Thoracic aorta (tissue), 2 donors: ENCODE results near the gene OR52L1. TPM values are rescaled to one million over a fixed set of nuclear protein-coding genes. Genes with fewer than 3 reads are reported as not detected.

Experiments
- ATAC-seq: fragments of 150-250 bp; one replicate; pipeline ENCODE4 v1.8.0; 2017; ENCODE audit warnings: low read depth; ENCODE audit not compliant: insufficient number of reproducible peaks, low FRiP score
- DNase-seq: peaks from one replicate; pipeline ENCODE4 v3.0.0-alpha.2; 2020; ENCODE audit warnings: low spot score
- H3K27ac ChIP-seq, 2 donors: fragments of 200-600 bp; sonication (generic); 1 replicate in 1 of 2; 2 replicates in 1 of 2; pipeline ENCODE4 v1.5.1; 2016; ENCODE audit warnings: mild to moderate bottlenecking in 2 of 2, moderate library complexity in 2 of 2
- H3K27me3 ChIP-seq: fragments of 200-600 bp; sonication (generic); replicated peaks from 2 replicates; pipeline ENCODE4 v1.6.0; 2016; ENCODE audit warnings: mild to moderate bottlenecking; ENCODE audit not compliant: insufficient read depth
- H3K36me3 ChIP-seq: fragments of 200-600 bp; sonication (generic); one replicate; pipeline ENCODE4 v1.5.1; 2016
- H3K4me1 ChIP-seq, 2 donors: fragments of 200-600 bp; sonication (generic); 1 replicate in 1 of 2; 2 replicates in 1 of 2; pipeline versions ENCODE4 v1.5.1 to v1.6.0; 2016; ENCODE audit warnings: low read depth in 2 of 2, mild to moderate bottlenecking in 1 of 2; ENCODE audit not compliant: control insufficient read depth in 1 of 2
- H3K4me3 ChIP-seq: fragments of 200-600 bp; sonication (generic); 2 replicates; pipeline ENCODE4 v1.5.1; 2016; ENCODE audit warnings: mild to moderate bottlenecking
- H3K9me3 ChIP-seq: fragments of 200-600 bp; sonication (generic); 2 replicates; pipeline ENCODE4 v1.5.1; 2016
- total RNA-seq, 2 donors: library from RNA; depleted of rRNA; stranded (reverse); fragments of >200 nt; gene quantifications; one replicate each; pipeline versions ENCODE4 v1.1.0 to v1.2.3, GENCODE V29; 2016
- TF ChIP-seq, protein P1 (sequence below): fragments of 200-600 bp; sonication (generic); IDR thresholded peaks from one replicate; pipeline ENCODE4 v1.5.1; 2019; ENCODE audit warnings: antibody characterized with exemption

The OR52L1 gene
- total RNA-seq, 2 donors from 2014 or later, result not detected

DNA sequence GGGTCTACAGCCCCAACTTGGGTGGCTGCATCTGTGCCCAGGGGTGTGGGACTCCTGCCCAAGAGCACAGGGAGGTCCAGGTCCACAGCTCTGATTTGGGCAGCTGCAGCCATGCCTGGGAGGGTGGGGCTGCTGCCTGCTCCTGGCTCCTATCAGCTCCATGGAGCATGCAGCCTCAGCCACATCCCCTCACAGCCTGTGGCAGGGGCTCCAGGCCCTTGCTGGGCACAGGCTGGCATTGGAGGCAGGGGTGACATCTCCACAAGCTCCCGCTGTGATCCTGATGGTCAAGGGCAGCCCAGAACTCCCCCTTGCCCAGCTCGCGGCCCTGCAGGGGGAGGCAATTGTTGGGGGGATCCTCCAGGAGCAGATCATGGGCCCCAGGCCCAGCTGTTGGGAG, 26.3 kb upstream of the OR52L1 start:
- Histone ChIP-seq H3K27ac (no peak overlapping the region), H3K27me3 (no peaks in the 10 kb centered on the region), H3K36me3 (no peaks in the 10 kb centered on the region), H3K4me3 (no peak overlapping the region), H3K4me1 (no peaks in the 10 kb centered on the region), H3K9me3 (peaks cover 4% of the 10 kb centered on the region)
- ATAC-seq (no peak), DNase-seq (no peak)
- TF ChIP-seq, protein P1, sequence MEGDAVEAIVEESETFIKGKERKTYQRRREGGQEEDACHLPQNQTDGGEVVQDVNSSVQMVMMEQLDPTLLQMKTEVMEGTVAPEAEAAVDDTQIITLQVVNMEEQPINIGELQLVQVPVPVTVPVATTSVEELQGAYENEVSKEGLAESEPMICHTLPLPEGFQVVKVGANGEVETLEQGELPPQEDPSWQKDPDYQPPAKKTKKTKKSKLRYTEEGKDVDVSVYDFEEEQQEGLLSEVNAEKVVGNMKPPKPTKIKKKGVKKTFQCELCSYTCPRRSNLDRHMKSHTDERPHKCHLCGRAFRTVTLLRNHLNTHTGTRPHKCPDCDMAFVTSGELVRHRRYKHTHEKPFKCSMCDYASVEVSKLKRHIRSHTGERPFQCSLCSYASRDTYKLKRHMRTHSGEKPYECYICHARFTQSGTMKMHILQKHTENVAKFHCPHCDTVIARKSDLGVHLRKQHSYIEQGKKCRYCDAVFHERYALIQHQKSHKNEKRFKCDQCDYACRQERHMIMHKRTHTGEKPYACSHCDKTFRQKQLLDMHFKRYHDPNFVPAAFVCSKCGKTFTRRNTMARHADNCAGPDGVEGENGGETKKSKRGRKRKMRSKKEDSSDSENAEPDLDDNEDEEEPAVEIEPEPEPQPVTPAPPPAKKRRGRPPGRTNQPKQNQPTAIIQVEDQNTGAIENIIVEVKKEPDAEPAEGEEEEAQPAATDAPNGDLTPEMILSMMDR, result no peak

DNA sequence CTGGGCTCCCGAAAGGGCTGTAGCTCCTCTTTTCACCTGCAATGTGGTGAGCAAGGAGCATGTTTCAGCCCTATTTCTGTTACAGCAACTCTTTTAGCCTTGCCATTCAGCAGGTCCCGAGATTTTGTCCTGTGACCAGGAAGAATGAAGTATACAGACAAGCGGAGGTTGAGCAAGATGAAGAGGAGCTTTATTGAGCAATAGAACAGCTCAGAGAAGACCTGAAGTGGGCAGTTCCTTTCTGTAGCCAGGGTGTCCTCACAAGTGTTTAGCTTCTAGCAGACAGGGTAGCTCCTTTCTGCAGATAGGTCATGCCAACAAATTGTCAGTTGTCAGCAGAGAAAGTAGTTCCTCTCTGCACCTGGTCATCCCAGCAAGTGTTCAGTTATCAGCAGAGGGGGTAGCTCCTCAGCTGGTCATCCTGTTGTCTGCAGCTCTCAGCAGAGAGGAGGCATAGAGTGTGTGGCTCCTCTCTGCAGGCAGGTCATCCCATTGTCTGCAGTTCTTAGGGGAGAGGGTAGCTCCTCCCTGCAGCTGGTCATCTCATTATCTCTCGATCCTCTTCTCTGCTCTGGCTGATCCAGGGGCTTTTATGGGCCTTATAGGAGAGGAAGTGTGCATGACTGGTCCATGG, 25.4 kb upstream of the OR52L1 start:
- H3K9me3 ChIP-seq, result peaks cover 4% of the 10 kb centered on the region
- no peak overlapping the region for H3K4me3 ChIP-seq
- ATAC-seq (no peak), DNase-seq (no peak)
- H3K27me3 ChIP-seq, result no peaks in the 10 kb centered on the region
- H3K27ac ChIP-seq, result no peak overlapping the region
- H3K4me1 ChIP-seq, result no peaks in the 10 kb centered on the region
- TF ChIP-seq, protein P1, result no peak
- H3K36me3 ChIP-seq, result no peaks in the 10 kb centered on the region

DNA sequence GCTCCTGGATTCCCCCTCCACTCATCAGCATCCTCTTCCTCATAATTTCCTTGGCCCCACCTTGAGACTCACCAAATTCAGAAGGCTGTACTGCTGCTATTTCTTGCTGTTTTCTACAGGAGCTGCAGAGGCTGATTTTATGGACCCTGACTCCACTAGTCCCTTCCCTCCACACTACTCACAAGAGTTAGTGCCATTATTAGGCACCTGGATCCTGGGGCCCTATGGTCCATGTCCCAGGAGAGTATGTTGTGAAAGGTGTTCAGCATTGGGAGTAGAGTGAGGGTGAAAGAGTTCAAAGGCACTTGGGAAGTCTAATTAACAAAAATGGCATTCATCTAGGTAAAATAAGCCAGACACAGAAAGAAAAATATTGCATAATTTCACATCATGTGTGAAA, 20.1 kb upstream of the OR52L1 start, which contains the start of gene OR56A4:
TSS of gene OR56A4 (minus strand) at position 101 of the 400 bp plus-strand sequence. CDS start 3,954 bp downstream, outside the sequence.
- Histone ChIP-seq H3K9me3 (no peaks in the 10 kb centered on the region), H3K4me1 (no peaks in the 10 kb centered on the region), H3K27ac (no peak within 1 kb of the TSS), H3K4me3 (no peak within 1 kb of the TSS), H3K36me3 (no peaks in the 10 kb centered on the region), H3K27me3 (no peaks in the 10 kb centered on the region)
- TF ChIP-seq, protein P1, result no peak
- no peak for DNase-seq
- no peak for ATAC-seq

DNA sequence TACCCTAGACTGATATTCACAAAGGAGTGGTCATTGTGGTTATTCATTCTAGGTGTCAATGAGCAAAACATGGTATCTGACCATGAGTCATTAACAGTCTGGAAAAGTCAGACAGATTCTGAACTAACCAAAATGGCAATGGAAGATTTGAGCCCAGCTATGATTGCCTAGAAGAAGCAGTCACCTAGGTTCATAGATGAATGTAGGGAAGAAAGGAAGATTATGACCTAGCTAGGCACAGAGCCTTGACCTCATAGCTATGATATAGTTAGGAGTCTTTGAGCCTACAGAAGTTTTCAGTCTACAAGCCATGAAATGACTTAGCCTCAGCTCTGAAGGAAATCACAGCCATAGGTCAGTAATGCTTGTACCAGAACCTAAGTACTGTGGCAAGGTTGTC, 19.6 kb upstream of the OR52L1 start:
- H3K4me3 ChIP-seq, result no peak overlapping the region
- H3K27me3 ChIP-seq, result no peaks in the 10 kb centered on the region
- TF ChIP-seq, protein P1, result no peak
- no peaks in the 10 kb centered on the region for H3K9me3 ChIP-seq
- H3K27ac ChIP-seq, result no peak overlapping the region
- no peaks in the 10 kb centered on the region for H3K4me1 ChIP-seq
- no peak for ATAC-seq
- DNase-seq, result no peak
- H3K36me3 ChIP-seq, result no peaks in the 10 kb centered on the region

DNA sequence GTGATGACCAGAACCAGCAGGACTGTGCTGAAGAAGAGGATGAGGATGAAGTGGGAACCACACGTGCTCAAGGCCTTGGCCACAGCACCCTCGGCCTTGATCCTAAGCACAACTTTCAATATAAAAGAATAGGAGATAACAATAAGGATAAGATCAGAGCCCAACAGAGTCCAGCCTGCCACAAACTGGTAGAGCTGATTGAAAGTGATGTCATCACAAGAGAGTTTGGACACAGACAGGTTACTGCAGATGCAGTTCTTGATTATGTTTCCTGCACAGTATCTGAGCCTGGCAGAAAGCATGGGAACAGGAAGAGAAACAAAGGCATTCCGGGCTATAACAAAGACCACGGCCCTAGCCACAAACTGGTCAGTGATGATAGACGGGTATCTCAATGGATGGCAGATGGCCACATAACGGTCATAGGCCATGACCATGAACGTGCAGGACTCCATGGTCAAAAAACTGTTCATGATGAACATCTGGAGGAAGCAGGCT, 15.5 kb upstream of the OR52L1 start:
- no peaks in the 10 kb centered on the region for H3K36me3 ChIP-seq
- TF ChIP-seq, protein P1, result no peak
- no peak overlapping the region for H3K4me3 ChIP-seq
- no peaks in the 10 kb centered on the region for H3K27me3 ChIP-seq
- ATAC-seq (no peak), DNase-seq (no peak)
- H3K27ac ChIP-seq, result no peak overlapping the region
- no peaks in the 10 kb centered on the region for H3K4me1 ChIP-seq
- H3K9me3 ChIP-seq, result no peaks in the 10 kb centered on the region
